ENCODE measurements around the gene GNAL.

The GNAL gene

GRCh38 chr18:11897781-11898180 is 208.7 kb downstream of the GNAL start:
- DNase-seq: no peak
- Histone ChIP-seq H3K4me3 (ENCODE audit: low read depth in 1 of 2, low read length in 2 of 2) (no peak overlapping the region), H3K9me3 (ENCODE audit: insufficient read depth, low read length, severe bottlenecking) (no peaks in the 10 kb centered on the region), H3K4me1 (ENCODE audit: insufficient read depth, low read length) (no peaks in the 10 kb centered on the region), H3K27ac (ENCODE audit: low read length) (no peak overlapping the region), H3K79me2 (ENCODE audit: insufficient read depth, low read length) (no peaks in the 10 kb centered on the region), H3K4me2 (ENCODE audit: insufficient read depth, low read length) (no peak overlapping the region), H3K27me3 (ENCODE audit: insufficient read depth, low read length, poor library complexity) (no peaks in the 10 kb centered on the region), H4K20me1 (ENCODE audit: insufficient read depth, low read length) (peaks cover 8% of the 10 kb centered on the region; the same call in 1 of the 2 replicates), H3K9ac (ENCODE audit: low read depth, low read length) (no peak overlapping the region), H2AFZ (ENCODE audit: low read depth, low read length) (no peak overlapping the region), H3K36me3 (ENCODE audit: insufficient read depth, low read length) (peaks cover 53% of the 10 kb centered on the region)
- no peak for TF ChIP-seq CTCF (IDR thresholded peaks at IDR 0.05; ENCODE audit: borderline replicate concordance, extremely low read depth, low read length, poor library complexity, severe bottlenecking)
- TF ChIP-seq EZH2 (IDR thresholded peaks at IDR 0.05; ENCODE audit: borderline replicate concordance, low read depth, low read length, severe bottlenecking): no peak
- ATAC-seq (ENCODE audit: insufficient read depth, low read depth): no peak

DNA sequence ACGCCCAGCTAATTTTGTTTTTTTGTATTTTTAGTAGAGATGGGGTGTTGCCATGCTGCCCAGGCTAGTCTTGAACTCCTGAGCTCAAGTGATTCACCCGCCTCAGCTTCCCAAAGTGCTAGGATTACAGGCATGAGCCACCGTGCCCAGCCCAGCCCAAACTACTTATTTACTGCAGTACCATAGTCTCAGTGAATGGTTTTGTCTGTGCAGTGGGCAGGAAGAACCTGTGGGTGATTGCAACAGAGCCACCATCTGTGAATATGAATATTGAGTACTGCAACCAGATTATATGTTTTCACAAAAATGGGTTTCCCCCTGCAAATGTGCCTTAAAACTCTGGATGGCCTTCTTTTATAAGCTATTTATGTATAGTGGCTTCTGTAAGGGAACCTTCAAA is 210.0 kb downstream of the GNAL start:
- Histone ChIP-seq H3K9ac (ENCODE audit: low read depth, low read length) (no peak overlapping the region), H3K4me2 (ENCODE audit: insufficient read depth, low read length) (no peak overlapping the region), H3K79me2 (ENCODE audit: insufficient read depth, low read length) (no peaks in the 10 kb centered on the region), H3K27me3 (ENCODE audit: insufficient read depth, low read length, poor library complexity) (no peaks in the 10 kb centered on the region), H2AFZ (ENCODE audit: low read depth, low read length) (no peak overlapping the region), H3K4me3 (ENCODE audit: low read depth in 1 of 2, low read length in 2 of 2) (no peak overlapping the region), H3K9me3 (ENCODE audit: insufficient read depth, low read length, severe bottlenecking) (no peaks in the 10 kb centered on the region), H3K27ac (ENCODE audit: low read length) (no peak overlapping the region), H3K4me1 (ENCODE audit: insufficient read depth, low read length) (no peaks in the 10 kb centered on the region), H3K36me3 (ENCODE audit: insufficient read depth, low read length) (peaks cover 49% of the 10 kb centered on the region), H4K20me1 (ENCODE audit: insufficient read depth, low read length) (peaks cover 8% of the 10 kb centered on the region; the same call in 1 of the 2 replicates)
- no peak for TF ChIP-seq EZH2 (IDR thresholded peaks at IDR 0.05; ENCODE audit: borderline replicate concordance, low read depth, low read length, severe bottlenecking)
- no peak for TF ChIP-seq CTCF (IDR thresholded peaks at IDR 0.05; ENCODE audit: borderline replicate concordance, extremely low read depth, low read length, poor library complexity, severe bottlenecking)
- DNase-seq (no peak), ATAC-seq (ENCODE audit: insufficient read depth, low read depth) (no peak)

- H4K20me1 ChIP-seq (ENCODE audit: insufficient read depth, low read length): peaks cover 8% of the 10 kb centered on the region; the same call in 1 of the 2 replicates
- no peaks in the 10 kb centered on the region for H3K27me3 ChIP-seq (ENCODE audit: insufficient read depth, low read length, poor library complexity)
- DNase-seq (no peak), ATAC-seq (ENCODE audit: insufficient read depth, low read depth) (no peak)
- no peak overlapping the region for H3K9ac ChIP-seq (ENCODE audit: low read depth, low read length)
- TF ChIP-seq EZH2 (IDR thresholded peaks at IDR 0.05; ENCODE audit: borderline replicate concordance, low read depth, low read length, severe bottlenecking) (no peak), CTCF (IDR thresholded peaks at IDR 0.05; ENCODE audit: borderline replicate concordance, extremely low read depth, low read length, poor library complexity, severe bottlenecking) (no peak)
- peaks cover 47% of the 10 kb centered on the region for H3K36me3 ChIP-seq (ENCODE audit: insufficient read depth, low read length)
- peaks cover 7% of the 10 kb centered on the region for H3K79me2 ChIP-seq (ENCODE audit: insufficient read depth, low read length)
- no peaks in the 10 kb centered on the region for H3K9me3 ChIP-seq (ENCODE audit: insufficient read depth, low read length, severe bottlenecking)
- no peak overlapping the region for H3K4me2 ChIP-seq (ENCODE audit: insufficient read depth, low read length)
- no peak overlapping the region for H3K27ac ChIP-seq (ENCODE audit: low read length)
- peaks cover 2% of the 10 kb centered on the region for H3K4me1 ChIP-seq (ENCODE audit: insufficient read depth, low read length)
- H2AFZ ChIP-seq (ENCODE audit: low read depth, low read length): no peak overlapping the region
- no peak overlapping the region for H3K4me3 ChIP-seq (ENCODE audit: low read depth in 1 of 2, low read length in 2 of 2)
Observed at GRCh38 chr18:11901826-11902438, 212.9 kb downstream of the GNAL start.

Measured in DND-41 (cell line).